Kidney (tissue), 14 donors: ENCODE results near the gene CD200. TPM values are rescaled to one million over a fixed set of nuclear protein-coding genes. Genes with fewer than 3 reads are reported as not detected.

Experiments
- DNase-seq, 5 donors: peaks; one replicate each; pipeline ENCODE4 v3.0.0-alpha.2; 2013 to 2020
- FAIRE-seq: peaks from 2 replicates; lab custom pipeline; 2012; peaks lifted over from hg19 to GRCh38; lab: Jason Lieb, UNC
- H3K27ac ChIP-seq, 2 donors: one replicate each; pipeline ENCODE4 v1.7.0; 2013; ENCODE audit warnings: low read depth in 2 of 2, low read length in 2 of 2, inconsistent platforms in 1 of 2
- H3K27me3 ChIP-seq: one replicate; pipeline ENCODE4 v1.7.1; 2013; ENCODE audit warnings: low read length, inconsistent platforms; ENCODE audit not compliant: control insufficient read depth, insufficient read depth
- H3K36me3 ChIP-seq, 3 donors: one replicate each; pipeline versions ENCODE4 v1.7.0 to v1.7.1; 2013; ENCODE audit warnings: low read length in 3 of 3, control low read depth in 1 of 3, inconsistent platforms in 1 of 3; ENCODE audit not compliant: insufficient read depth in 3 of 3, control insufficient read depth in 2 of 3
- H3K4me1 ChIP-seq, 3 donors: one replicate each; pipeline versions ENCODE4 v1.7.0 to v1.7.1; 2013; ENCODE audit warnings: low read length in 3 of 3, inconsistent platforms in 1 of 3, low read depth in 1 of 3; ENCODE audit not compliant: control insufficient read depth in 2 of 3, insufficient read depth in 2 of 3
- H3K4me3 ChIP-seq, 3 donors: one replicate each; pipeline versions ENCODE4 v1.7.0 to v1.8.1; 2013; ENCODE audit warnings: low read length in 3 of 3, control low read depth in 1 of 3, inconsistent platforms in 1 of 3
- H3K9ac ChIP-seq, 3 donors: one replicate each; pipeline versions ENCODE4 v1.7.0 to v1.7.1; 2013; ENCODE audit warnings: low read length in 3 of 3, control low read depth in 1 of 3, inconsistent platforms in 1 of 3
- H3K9me3 ChIP-seq, 3 donors: one replicate each; pipeline versions ENCODE4 v1.7.0 to v1.7.1; 2013; ENCODE audit warnings: low read length in 3 of 3, control low read depth in 1 of 3, inconsistent platforms in 1 of 3; ENCODE audit not compliant: control insufficient read depth in 2 of 3, insufficient read depth in 1 of 3
- intact Hi-C: fragments of 100-400 bp; cut with DNase I; formaldehyde crosslinking; loops from one replicate; pipeline ENCODE4 v1.11.1; 2022
- polyA plus RNA-seq: library from polyadenylated mRNA; stranded (reverse); fragments of 350-450 nt; fragmentation: Illumina TruSeq; extraction: RNeasy Lipid Tissue Mini Kit (QIAGEN cat#74804); gene quantifications from one replicate; pipeline ENCODE4 v1.2.3, GENCODE V29; 2014; ENCODE audit warnings: low read depth, low replicate concordance; ENCODE audit not compliant: insufficient read depth
- total RNA-seq: library from RNA; stranded (reverse); fragmentation: NEBNext Ultra II Directional; extraction: Animal tissue kit (Norgen Biotek cat#: 25700); gene quantifications from one replicate; pipeline ENCODE4 v1.2.1, GENCODE V29; 2021
- TF ChIP-seq, protein P1 (sequence below): IDR thresholded peaks from 3 replicates; pipeline ENCODE4 v1.5.1; 2012; ENCODE audit warnings: mild to moderate bottlenecking, moderate library complexity, borderline replicate concordance; ENCODE audit not compliant: insufficient read depth; ENCODE audit errors: extremely low read depth
- donor health status: control.
- donor health status: control.
- donor health status: control.
- donor health status: control.
- donor health status: control.
- donor health status: DM: yes; HTN: yes; CAD: no.
- donor health status: Normal renal cell carcinoma (clear cell type).

Gene CD200
- total and polyA plus RNA-seq, 2 donors from 2014 or later = 8.5 to 16.8 TPM

DNA sequence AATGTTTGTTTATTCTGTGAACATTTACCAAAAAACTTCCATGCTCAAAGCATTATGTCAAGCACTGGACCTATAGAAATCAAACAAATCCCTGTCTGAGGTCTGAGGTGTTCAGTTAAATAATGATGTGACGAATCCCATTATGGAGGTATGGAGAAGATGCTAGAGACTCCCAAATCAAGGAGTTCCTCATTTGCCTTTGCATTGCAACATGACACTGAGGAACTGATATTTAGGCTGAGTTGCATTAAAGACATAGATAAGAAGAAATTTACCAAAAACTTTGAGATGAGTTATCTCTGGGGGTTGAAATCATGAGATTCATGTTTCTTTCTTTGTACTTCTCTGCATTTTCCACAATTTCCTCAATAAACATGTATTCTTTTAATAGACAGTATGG, 16.0 kb downstream of the CD200 start:
- Histone ChIP-seq H3K9me3 (no peaks in the 10 kb centered on the region), H3K27me3 (no peaks in the 10 kb centered on the region), H3K36me3 (peaks cover 0 to 3% (median 0%) of the 10 kb centered on the region in 3 donors), H3K27ac (no peak overlapping the region), H3K4me3 (no peak overlapping the region), H3K4me1 (peaks cover 0 to 2% (median 2%) of the 10 kb centered on the region in 3 donors), H3K9ac (no peak overlapping the region)
- TF ChIP-seq, protein P1, sequence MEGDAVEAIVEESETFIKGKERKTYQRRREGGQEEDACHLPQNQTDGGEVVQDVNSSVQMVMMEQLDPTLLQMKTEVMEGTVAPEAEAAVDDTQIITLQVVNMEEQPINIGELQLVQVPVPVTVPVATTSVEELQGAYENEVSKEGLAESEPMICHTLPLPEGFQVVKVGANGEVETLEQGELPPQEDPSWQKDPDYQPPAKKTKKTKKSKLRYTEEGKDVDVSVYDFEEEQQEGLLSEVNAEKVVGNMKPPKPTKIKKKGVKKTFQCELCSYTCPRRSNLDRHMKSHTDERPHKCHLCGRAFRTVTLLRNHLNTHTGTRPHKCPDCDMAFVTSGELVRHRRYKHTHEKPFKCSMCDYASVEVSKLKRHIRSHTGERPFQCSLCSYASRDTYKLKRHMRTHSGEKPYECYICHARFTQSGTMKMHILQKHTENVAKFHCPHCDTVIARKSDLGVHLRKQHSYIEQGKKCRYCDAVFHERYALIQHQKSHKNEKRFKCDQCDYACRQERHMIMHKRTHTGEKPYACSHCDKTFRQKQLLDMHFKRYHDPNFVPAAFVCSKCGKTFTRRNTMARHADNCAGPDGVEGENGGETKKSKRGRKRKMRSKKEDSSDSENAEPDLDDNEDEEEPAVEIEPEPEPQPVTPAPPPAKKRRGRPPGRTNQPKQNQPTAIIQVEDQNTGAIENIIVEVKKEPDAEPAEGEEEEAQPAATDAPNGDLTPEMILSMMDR = no peak
- intact Hi-C loops = no loop called here
- DNase-seq (no peak), FAIRE-seq (no peak)

DNA sequence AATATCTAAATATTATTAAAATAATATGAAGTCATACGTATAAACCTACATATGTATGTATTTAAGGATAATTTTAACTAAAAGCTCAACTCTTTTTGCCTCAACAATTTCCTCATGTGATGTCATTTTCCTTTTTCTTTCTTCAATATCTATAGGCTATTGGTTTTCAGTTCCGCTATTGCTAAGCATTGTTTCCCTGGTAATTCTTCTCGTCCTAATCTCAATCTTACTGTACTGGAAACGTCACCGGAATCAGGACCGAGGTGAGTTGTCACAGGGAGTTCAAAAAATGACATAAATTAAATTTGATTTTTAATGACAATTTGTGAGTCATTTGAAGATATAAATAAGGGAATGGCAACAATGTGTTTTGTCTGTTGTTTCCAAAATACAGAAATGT, 16.6 kb downstream of the CD200 start:
- H3K27me3 ChIP-seq = no peaks in the 10 kb centered on the region
- intact Hi-C loops = no loop called here
- no peak overlapping the region for H3K27ac ChIP-seq
- H3K4me3 ChIP-seq = no peak overlapping the region
- H3K36me3 ChIP-seq = peaks cover 0 to 3% (median 0%) of the 10 kb centered on the region in 3 donors
- TF ChIP-seq, protein P1 = no peak
- no peak for FAIRE-seq
- DNase-seq = no peak
- peaks cover 0 to 2% (median 2%) of the 10 kb centered on the region in 3 donors for H3K4me1 ChIP-seq
- H3K9me3 ChIP-seq = no peaks in the 10 kb centered on the region
- no peak overlapping the region for H3K9ac ChIP-seq

DNA sequence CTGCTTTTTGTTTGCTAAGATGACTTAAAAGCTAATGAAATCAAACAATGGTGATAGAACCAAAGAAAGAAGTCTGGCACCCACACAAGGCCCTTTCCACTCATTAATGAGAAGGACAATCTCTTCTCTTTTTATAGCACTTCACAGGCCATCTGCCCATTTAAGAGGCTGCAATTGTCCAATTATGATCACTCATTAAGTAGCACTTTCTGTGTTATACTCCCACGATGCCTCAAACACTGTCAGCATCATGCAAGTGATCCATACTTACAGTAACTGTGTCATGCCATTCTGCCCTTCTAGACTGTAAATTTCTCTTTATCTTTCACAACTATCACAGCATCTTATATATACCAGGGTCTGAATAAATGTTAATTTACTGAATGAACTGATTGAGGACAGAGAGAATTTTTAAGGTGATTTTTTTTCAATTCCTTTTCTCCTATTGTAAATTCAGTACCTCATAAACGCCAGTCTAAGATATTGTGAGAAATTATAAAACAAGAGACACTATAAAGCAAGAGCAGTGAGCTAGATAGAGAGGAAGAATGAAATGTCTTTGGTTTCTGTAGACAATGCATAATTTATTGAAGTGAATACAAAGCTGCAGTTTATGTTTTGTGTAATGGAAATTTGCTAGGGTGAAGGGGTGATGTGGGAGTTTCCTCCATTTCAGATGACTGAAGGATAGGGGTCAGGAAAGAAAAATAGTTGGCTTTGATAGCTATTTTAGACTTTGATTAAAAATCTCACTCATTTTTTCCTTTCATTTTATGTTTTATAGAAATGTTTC, 17.3 kb downstream of the CD200 start:
- Histone ChIP-seq H3K4me1 (peaks cover 0 to 2% (median 2%) of the 10 kb centered on the region in 3 donors), H3K9ac (no peak overlapping the region), H3K36me3 (peaks cover 0 to 3% (median 0%) of the 10 kb centered on the region in 3 donors), H3K9me3 (no peaks in the 10 kb centered on the region), H3K4me3 (no peak overlapping the region), H3K27ac (no peak overlapping the region), H3K27me3 (no peaks in the 10 kb centered on the region)
- intact Hi-C loops = no loop called here
- FAIRE-seq (no peak), DNase-seq (peak in 1 of 5 donors; percentile 49)
- TF ChIP-seq, protein P1 = no peak
